ENCODE results near the gene GPRIN3. TPM values are rescaled to one million over a fixed set of nuclear protein-coding genes. Genes with fewer than 3 reads are reported as not detected.

The GPRIN3 gene
- total RNA-seq, 6 donors from 2014 or later, result 13.6 to 28.0 (median 20.6) TPM

DNA sequence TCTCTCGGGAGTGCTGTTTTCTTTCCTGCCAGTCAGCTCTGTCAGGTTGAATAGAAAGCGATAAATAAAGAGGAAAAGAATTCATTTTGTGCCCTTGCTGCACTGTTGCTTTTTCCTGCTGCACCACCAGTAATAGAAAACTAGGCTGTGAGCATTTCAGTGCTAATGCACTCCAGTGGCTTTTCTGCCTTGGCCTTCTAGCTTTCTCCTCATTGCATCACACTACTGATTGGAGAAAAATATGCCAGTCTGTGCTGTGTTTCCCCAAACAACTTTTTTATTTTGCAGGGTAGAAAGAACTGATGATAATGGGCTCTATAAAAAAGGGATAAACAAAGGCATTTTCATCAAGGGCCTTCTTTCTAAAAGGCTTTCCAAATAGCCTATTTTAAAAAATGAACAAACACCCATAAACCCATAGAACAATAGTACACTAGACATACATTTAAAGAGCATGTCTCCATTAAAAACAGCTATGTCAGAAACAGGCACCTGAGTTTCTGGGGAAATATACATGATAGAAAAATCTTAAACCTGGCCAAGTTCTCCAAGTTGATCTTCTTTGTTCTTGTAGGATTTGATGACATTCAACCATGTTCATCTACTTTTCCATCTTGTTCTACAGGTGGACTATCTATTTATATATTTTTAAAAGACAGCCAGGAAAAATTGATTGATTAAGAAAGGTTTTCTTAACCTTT is 86.3 kb downstream of the GPRIN3 start:
- no peaks in the 10 kb centered on the region for H3K36me3 ChIP-seq
- no peaks in the 10 kb centered on the region for H3K9me3 ChIP-seq
- H3K4me1 ChIP-seq, result no peaks in the 10 kb centered on the region
- no peak for ATAC-seq (ENCODE audit: low FRiP score in 2 of 2)
- no peak overlapping the region for H3K27ac ChIP-seq
- WGBS, 2 donors, result 78 to 90% methylated on average over 2 of the region's 2 CpGs
- no peak overlapping the region for H3K4me3 ChIP-seq
- no peak for TF ChIP-seq POLR2A (IDR thresholded peaks at IDR 0.05)
- TF ChIP-seq, protein P1, sequence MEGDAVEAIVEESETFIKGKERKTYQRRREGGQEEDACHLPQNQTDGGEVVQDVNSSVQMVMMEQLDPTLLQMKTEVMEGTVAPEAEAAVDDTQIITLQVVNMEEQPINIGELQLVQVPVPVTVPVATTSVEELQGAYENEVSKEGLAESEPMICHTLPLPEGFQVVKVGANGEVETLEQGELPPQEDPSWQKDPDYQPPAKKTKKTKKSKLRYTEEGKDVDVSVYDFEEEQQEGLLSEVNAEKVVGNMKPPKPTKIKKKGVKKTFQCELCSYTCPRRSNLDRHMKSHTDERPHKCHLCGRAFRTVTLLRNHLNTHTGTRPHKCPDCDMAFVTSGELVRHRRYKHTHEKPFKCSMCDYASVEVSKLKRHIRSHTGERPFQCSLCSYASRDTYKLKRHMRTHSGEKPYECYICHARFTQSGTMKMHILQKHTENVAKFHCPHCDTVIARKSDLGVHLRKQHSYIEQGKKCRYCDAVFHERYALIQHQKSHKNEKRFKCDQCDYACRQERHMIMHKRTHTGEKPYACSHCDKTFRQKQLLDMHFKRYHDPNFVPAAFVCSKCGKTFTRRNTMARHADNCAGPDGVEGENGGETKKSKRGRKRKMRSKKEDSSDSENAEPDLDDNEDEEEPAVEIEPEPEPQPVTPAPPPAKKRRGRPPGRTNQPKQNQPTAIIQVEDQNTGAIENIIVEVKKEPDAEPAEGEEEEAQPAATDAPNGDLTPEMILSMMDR (IDR thresholded peaks at IDR 0.05), result no peak
- TF ChIP-seq POLR2AphosphoS5 (IDR thresholded peaks at IDR 0.05), result no peak
- TF ChIP-seq EP300 (IDR thresholded peaks at IDR 0.05), result no peak
- no peaks in the 10 kb centered on the region for H3K27me3 ChIP-seq
- DNase-seq, result no peak

DNA sequence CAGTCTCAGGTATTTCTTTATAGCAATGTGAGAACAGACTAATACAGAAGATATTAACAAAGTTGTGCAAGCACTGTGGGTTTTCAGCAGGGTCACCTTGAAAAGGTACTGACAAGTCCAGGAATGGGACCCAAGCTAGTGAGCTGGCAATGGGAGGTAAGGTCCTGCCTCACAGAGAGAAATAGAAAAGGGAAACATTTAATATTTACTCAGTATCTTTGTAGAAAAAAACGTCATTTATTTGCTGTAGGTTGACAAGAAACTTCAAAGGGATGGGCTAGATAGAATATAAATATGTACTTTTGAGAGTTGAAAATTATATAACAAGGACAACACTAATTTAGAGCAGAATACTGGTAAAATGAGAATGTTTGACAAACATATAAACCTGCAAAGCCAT is 89.0 kb downstream of the GPRIN3 start:
- ATAC-seq (ENCODE audit: low FRiP score in 2 of 2) (no peak), DNase-seq (no peak)
- Histone ChIP-seq H3K27me3 (no peaks in the 10 kb centered on the region), H3K27ac (no peak overlapping the region), H3K4me1 (no peaks in the 10 kb centered on the region), H3K36me3 (no peaks in the 10 kb centered on the region), H3K4me3 (no peak overlapping the region), H3K9me3 (no peaks in the 10 kb centered on the region)
- TF ChIP-seq, protein P1 (IDR thresholded peaks at IDR 0.05), result no peak
- no peak for TF ChIP-seq EP300 (IDR thresholded peaks at IDR 0.05)
- no peak for TF ChIP-seq POLR2AphosphoS5 (IDR thresholded peaks at IDR 0.05)
- TF ChIP-seq POLR2A (IDR thresholded peaks at IDR 0.05), result no peak
- WGBS, 2 donors, result 52 to 57% methylated on average over 1 of the region's 1 CpG

DNA sequence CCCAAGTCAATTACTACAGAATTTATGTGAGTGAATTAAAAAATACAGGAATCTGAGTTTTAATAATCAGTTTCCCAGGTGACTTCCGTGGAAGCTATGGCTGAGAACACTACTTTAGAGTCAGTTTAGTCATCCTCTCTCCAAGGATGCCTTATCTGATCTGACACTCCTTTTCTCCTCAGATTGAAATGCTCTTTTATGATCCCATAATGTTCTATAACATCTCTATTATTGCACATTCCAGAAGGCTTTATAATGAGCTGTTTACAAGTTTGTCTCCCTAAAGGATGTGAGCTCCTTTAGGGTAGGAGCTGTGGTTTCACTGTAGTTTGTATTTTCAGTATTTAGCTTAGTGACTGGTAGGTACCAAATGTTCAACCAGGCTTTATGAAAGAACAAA is 90.0 kb downstream of the GPRIN3 start:
- Histone ChIP-seq H3K27ac (no peak overlapping the region), H3K4me3 (no peak overlapping the region), H3K4me1 (no peaks in the 10 kb centered on the region), H3K27me3 (no peaks in the 10 kb centered on the region), H3K36me3 (no peaks in the 10 kb centered on the region), H3K9me3 (no peaks in the 10 kb centered on the region)
- ATAC-seq (ENCODE audit: low FRiP score in 2 of 2) (no peak), DNase-seq (no peak)
- 96% methylated on average over 1 of the region's 1 CpG for WGBS, 2 donors
- TF ChIP-seq POLR2AphosphoS5 (IDR thresholded peaks at IDR 0.05), result no peak
- no peak for TF ChIP-seq EP300 (IDR thresholded peaks at IDR 0.05)
- TF ChIP-seq, protein P1 (IDR thresholded peaks at IDR 0.05), result no peak
- no peak for TF ChIP-seq POLR2A (IDR thresholded peaks at IDR 0.05)

DNA sequence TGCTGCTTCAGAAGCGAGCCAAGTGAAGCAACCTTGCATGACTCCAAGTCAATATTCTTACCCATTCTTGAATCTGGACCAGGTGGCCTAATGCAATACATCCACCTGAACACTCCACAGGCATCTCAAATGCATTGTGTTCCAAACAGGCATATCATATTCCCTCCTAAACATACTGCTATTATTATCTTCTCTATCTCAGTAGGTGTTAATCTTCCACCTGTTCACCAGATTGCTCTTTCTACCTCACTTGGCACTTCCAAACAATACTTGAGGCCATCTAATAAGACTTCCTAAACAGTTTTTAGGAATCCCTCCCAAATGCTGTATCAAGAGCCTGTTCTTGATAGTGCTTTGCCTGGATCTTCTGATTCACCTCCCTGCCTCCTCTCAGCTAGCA is 90.7 kb downstream of the GPRIN3 start:
- Histone ChIP-seq H3K27ac (no peak overlapping the region), H3K4me1 (no peaks in the 10 kb centered on the region), H3K27me3 (no peaks in the 10 kb centered on the region), H3K9me3 (no peaks in the 10 kb centered on the region), H3K4me3 (no peak overlapping the region), H3K36me3 (no peaks in the 10 kb centered on the region)
- WGBS, 2 donors, result 86 to 90% methylated on average over 1 of the region's 1 CpG
- TF ChIP-seq, protein P1 (IDR thresholded peaks at IDR 0.05), result no peak
- TF ChIP-seq POLR2A (IDR thresholded peaks at IDR 0.05) (no peak), POLR2AphosphoS5 (IDR thresholded peaks at IDR 0.05) (no peak), EP300 (IDR thresholded peaks at IDR 0.05) (no peak)
- DNase-seq (no peak), ATAC-seq (ENCODE audit: low FRiP score in 2 of 2) (no peak)

DNA sequence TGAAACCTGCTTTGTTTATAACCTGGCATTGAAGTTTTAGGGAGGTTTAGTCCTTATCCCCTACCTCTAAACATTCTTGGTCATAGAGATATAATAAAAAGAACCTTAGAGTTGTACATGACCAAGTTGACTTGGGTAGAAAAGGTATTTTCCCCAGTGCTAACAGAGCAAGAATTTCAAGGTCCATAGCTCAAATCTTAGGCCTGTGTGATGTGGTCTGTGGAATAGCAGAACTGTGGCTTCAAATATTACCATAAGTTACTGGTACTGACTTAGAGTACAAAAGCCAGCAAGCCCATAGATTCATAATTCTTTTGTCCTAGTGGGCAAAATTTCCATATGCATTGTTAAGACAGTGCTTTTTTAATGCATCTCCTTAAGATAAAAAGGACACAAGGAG is 91.2 kb downstream of the GPRIN3 start:
- ATAC-seq (ENCODE audit: low FRiP score in 2 of 2) (no peak), DNase-seq (no peak)
- H3K4me1 ChIP-seq, result no peaks in the 10 kb centered on the region
- H3K27ac ChIP-seq, result no peak overlapping the region
- H3K9me3 ChIP-seq, result no peaks in the 10 kb centered on the region
- H3K36me3 ChIP-seq, result no peaks in the 10 kb centered on the region
- no peaks in the 10 kb centered on the region for H3K27me3 ChIP-seq
- TF ChIP-seq, protein P1 (IDR thresholded peaks at IDR 0.05), result no peak
- TF ChIP-seq POLR2A (IDR thresholded peaks at IDR 0.05) (no peak), POLR2AphosphoS5 (IDR thresholded peaks at IDR 0.05) (no peak), EP300 (IDR thresholded peaks at IDR 0.05) (no peak)
- no peak overlapping the region for H3K4me3 ChIP-seq

All from upper lobe of left lung (tissue), 6 donors.